ENCODE measurements around the gene APOA5. TPM values are rescaled to one million over a fixed set of nuclear protein-coding genes. Genes with fewer than 3 reads are reported as not detected.

The APOA5 gene
- total and polyA plus RNA-seq, 2 of the 8 experiments (the other 6 are each of a cell fraction or from before 2014, with no cell fraction given), result 0.08 to 0.15 TPM

- Histone ChIP-seq H3K4me2 (ENCODE audit: insufficient read depth in 1 of 2, low read depth in 2 of 2, low read length in 2 of 2) (no peak overlapping the region), H2AFZ (ENCODE audit: low read length) (no peak overlapping the region), H2BK5ac (ENCODE audit: low read depth, low read length) (no peak overlapping the region), H3K14ac (ENCODE audit: insufficient read length) (no peak overlapping the region), H3K56ac (replicated peaks; ENCODE audit: insufficient read length, low read depth, low read length) (no peak overlapping the region), H3K4me3 (ENCODE audit: extremely low read depth in 1 of 4, insufficient read depth in 2 of 4, low read depth in 3 of 4, low read length in 4 of 4) (no peak overlapping the region), H3K23ac (ENCODE audit: insufficient read length) (no peak overlapping the region), H3K9ac (replicated peaks in 1 of 4; ENCODE audit: extremely low read depth in 1 of 4, low read depth in 3 of 4, low read length in 3 of 4) (no peak overlapping the region), H4K91ac (replicated peaks; ENCODE audit: insufficient read length, low read length) (no peak overlapping the region), H3K23me2 (ENCODE audit: low read depth, low read length) (no peaks in the 10 kb centered on the region; the same call in 1 of the 2 replicates), H2AK5ac (ENCODE audit: low read depth, low read length) (no peak overlapping the region), H3K18ac (ENCODE audit: extremely low read depth, low read length) (no peak overlapping the region), H2BK12ac (ENCODE audit: low read depth, low read length) (no peak overlapping the region), H3K27me3 (replicated peaks in 1 of 4; ENCODE audit: control insufficient read depth in 3 of 4, extremely low read depth in 1 of 4, insufficient read depth in 3 of 4, low read length in 3 of 4) (no peaks in the 10 kb centered on the region), H3K4me1 (replicated peaks in 1 of 4; ENCODE audit: control insufficient read depth in 3 of 4, insufficient read depth in 4 of 4, low read length in 3 of 4) (no peaks in the 10 kb centered on the region), H3K79me1 (ENCODE audit: low read depth, low read length) (no peaks in the 10 kb centered on the region), H2BK15ac (ENCODE audit: low read length) (no peak overlapping the region), H4K20me1 (replicated peaks in 1 of 2; ENCODE audit: control insufficient read depth in 1 of 2, insufficient read depth in 2 of 2, low read length in 2 of 2) (no peaks in the 10 kb centered on the region), H3K79me2 (ENCODE audit: control insufficient read depth in 1 of 2, insufficient read depth in 2 of 2, low read length in 2 of 2) (no peaks in the 10 kb centered on the region), H2BK20ac (ENCODE audit: low read length) (no peak overlapping the region), H4K5ac (ENCODE audit: insufficient read length, low read depth, low read length) (no peak overlapping the region), H4K8ac (ENCODE audit: extremely low read depth, insufficient read depth, low read length) (no peak overlapping the region), H3K4ac (replicated peaks; ENCODE audit: insufficient read length, low read depth, low read length) (no peak overlapping the region), H2BK120ac (replicated peaks; ENCODE audit: low read depth, low read length) (no peak overlapping the region), H3K9me3 (ENCODE audit: insufficient read depth in 2 of 2, low read depth in 1 of 2, low read length in 1 of 2) (no peaks in the 10 kb centered on the region), H3K27ac (ENCODE audit: low read depth, low read length) (no peak overlapping the region), H3K36me3 (ENCODE audit: control insufficient read depth in 2 of 4, insufficient read depth in 4 of 4, low read length in 3 of 4) (no peaks in the 10 kb centered on the region)
- ChIA-PET CTCF (ENCODE audit: partially characterized antibody) (interaction anchor here (0.7 to 1.8 kb wide), 5 partner anchors 9 to 327 kb away, joined by 3 to 5 read pairs (median 3); partner anchors contain the start of gene APOA1), POLR2A (ENCODE audit: partially characterized antibody) (interaction anchor here (0.7 kb wide), 1 partner anchor 24 kb away, joined by 4 read pairs; no protein-coding TSS in a partner anchor)
- WGBS, 2 experiments (ENCODE audit: extremely low coverage in 1 of 2, insufficient coverage in 1 of 2, insufficient read length in 1 of 2, insufficient replicate concordance in 2 of 2, low coverage in 1 of 2, low lambda C conversion rate in 2 of 2, missing lambda C conversion rate in 1 of 2), result 97% methylated on average over 4 of the region's 4 CpGs; no CpG with 5 or more reads in 1 of the 2 experiments
- FAIRE-seq, result no peak
- no peak for DNase-seq (ENCODE audit: low read depth in 1 of 2, low spot score in 2 of 2)
- TF ChIP-seq ATF2 (IDR thresholded peaks at IDR 0.05; ENCODE audit: low read length) (no peak), FOSL1 (IDR thresholded peaks at IDR 0.05; ENCODE audit: insufficient read depth, low read depth, low read length) (no peak), CBX5 (IDR thresholded peaks at IDR 0.05; ENCODE audit: low read depth, low read length) (no peak), YY1 (IDR thresholded peaks at IDR 0.05; ENCODE audit: low read depth, low read length) (no peak), EP300 (IDR thresholded peaks at IDR 0.05; ENCODE audit: borderline replicate concordance in 1 of 2, low read depth in 2 of 2, low read length in 2 of 2) (no peak), NANOG (IDR thresholded peaks at IDR 0.05; ENCODE audit: insufficient read depth, low read depth, low read length, poor library complexity, severe bottlenecking) (no peak), HDAC6 (IDR thresholded peaks at IDR 0.05; ENCODE audit: low read depth, low read length) (no peak), CHD1 (IDR thresholded peaks at IDR 0.05; ENCODE audit: low read depth, low read length) (no peak), RNF2 (IDR thresholded peaks at IDR 0.05; ENCODE audit: borderline replicate concordance, low read depth, low read length, missing control alignments, poor library complexity, severe bottlenecking) (no peak), CEBPB (IDR thresholded peaks at IDR 0.05; ENCODE audit: low read depth, low read length) (no peak), KDM5A (IDR thresholded peaks at IDR 0.05; ENCODE audit: low read length) (no peak), JUND (IDR thresholded peaks at IDR 0.05; ENCODE audit: low read length) (no peak)
These were observed 20.4 kb upstream of the APOA5 start for GRCh38 chr11:116812109-116812508.

All from H1 (cell line).